G401.6 (cell line): Measurements from ENCODE around the gene FASTKD3.
A peak's percentile ranks its signal among the peaks of the same experiment; 100 is the strongest.
"Not testable (repeated sequence)": the region's sequence is repeated elsewhere in the genome, so short reads cannot be mapped to it uniquely, and the experiment has no call there.

Experiments
- FAIRE-seq: peaks from 2 replicates; lab custom pipeline; 2012; peaks lifted over from hg19 to GRCh38; lab: Jason Lieb, UNC

FASTKD3 gene

GRCh38 chr5:7868773-7869473 is at the start of gene FASTKD3, which contains the start of gene MTRR:
TSS of gene FASTKD3 (minus strand) at chr5:7869031. CDS start at chr5:7868083, 948 bp downstream.
TSS of gene MTRR (plus strand) at chr5:7869148. CDS start at chr5:7870795, 1,647 bp downstream.
- peak; percentile 91 for FAIRE-seq

DNA sequence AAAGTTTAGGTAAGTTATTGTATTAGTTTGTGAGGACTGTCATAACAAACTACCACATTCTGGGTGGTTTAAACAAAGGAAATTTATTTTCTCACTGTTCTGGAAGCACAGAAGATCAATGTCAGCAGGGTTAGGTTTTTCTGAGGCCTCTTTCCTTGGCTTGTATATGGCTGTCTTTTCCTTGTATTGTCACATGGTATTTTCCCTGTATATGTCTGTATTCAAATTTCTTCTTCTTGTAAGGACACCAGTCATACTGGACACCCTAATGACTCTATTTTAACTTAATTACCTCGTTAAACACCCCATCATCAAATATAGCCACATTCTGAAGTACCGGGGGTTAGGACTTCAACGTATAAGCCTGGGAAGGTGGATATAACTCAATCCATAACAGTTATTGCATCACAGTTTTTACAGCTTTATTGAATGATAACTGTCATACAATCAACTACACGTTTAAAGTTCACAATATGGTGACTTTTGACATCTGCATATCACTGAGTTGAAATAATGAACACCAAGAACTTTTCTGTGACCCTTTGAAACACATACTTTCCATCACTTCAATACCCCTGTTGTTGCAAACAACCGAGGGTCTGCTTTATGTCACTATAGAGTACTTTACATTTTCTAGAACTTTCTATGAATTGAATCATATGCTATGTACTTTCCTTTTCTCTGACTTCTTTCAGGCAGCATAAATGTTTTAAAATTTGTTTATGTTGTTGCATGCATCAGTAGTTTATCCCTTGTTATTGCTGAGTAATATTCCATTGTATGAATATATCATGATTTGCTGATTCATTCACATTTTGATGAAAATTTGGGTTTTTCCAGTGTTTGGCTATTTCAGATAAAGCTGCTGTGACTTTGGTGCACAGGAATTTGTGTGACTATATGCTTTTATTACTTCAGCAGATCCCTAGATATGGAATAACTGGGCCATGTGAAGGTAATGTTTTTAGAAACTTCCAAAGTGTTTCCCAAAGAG is 48.6 kb upstream of the FASTKD3 start:
- no peak for FAIRE-seq

GRCh38 chr5:7916171-7916804 is 47.5 kb upstream of the FASTKD3 start:
- FAIRE-seq, result no peak

- not testable (repeated sequence) for FAIRE-seq
Measured at GRCh38 chr5:7911429-7911771, 42.6 kb upstream of the FASTKD3 start.

DNA sequence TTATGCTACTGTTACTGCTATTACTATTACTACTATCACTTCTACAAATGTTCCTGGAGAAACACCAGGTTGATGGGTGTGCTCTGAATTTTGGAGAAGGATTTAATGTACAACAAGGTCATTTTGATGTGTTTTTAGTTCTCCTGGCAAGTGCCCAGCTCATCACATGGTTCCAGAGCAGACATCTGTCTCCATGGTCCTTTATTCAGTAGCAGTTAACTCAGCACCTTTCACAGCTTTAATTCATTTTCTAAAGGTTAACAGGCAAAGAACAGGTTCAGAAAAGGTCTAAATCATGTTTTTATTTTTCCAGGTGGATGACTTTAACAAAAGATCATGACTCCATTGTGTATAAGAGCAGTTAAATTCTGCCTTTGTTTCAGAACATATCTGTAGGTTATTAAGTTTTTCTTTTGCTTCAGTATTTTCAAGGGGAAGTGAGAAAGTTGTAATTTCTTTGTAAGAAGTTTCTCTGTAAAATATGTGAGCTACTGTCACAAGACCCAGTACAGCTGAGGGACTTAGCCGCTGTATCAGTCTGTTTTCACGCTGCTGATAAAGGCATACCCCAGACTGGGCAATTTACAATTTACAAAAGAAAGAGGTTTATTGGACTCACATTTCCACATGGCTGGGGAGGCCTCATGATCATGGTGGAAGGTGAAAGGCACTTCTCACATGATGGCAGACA is 42.1 kb upstream of the FASTKD3 start:
- FAIRE-seq, result no peak

- FAIRE-seq, result no peak
Measured at GRCh38 chr5:7908317-7908716, 39.5 kb upstream of the FASTKD3 start.

DNA sequence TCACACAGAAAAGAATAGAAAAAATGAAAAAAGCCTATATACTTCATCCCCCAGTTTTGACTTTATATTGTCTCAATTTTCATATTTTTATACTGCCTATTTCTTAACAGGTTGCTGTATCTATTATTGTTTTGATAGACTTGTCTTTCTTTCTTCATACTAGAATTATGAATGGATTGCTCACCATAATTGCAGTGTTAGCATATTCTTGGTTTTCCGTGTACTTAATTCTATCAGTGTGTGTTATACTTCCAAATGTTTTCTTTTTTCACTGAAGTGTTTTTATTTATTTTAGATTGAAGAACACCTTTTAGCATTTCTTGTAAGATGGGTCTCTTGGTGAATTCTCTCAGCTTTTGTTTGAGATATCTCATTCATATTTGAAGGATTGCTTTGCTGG is 38.8 kb upstream of the FASTKD3 start:
- no peak for FAIRE-seq

DNA sequence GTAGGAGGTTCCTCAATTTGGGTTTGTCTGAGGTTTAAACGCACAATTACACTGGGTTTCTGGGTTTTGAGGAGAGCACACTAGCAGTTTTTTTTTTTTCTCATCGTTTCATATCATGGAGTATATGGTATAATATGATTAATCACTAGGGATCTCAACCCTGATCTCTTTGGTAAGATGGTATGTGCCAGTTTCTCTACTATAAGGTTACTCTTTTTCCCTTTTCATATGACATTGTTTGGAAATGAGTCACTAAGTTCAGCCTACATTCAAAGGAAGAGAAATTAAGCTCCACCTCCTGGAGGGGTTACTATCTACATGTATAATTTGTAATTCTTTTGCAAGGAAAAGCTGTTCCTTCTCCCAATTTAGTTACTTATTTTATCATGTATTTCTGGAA is 35.3 kb upstream of the FASTKD3 start:
- no peak for FAIRE-seq

GRCh38 chr5:7902666-7903625 is 34.1 kb upstream of the FASTKD3 start:
- no peak for FAIRE-seq

- no peak for FAIRE-seq
Measured at GRCh38 chr5:7902201-7902600, 33.4 kb upstream of the FASTKD3 start.

DNA sequence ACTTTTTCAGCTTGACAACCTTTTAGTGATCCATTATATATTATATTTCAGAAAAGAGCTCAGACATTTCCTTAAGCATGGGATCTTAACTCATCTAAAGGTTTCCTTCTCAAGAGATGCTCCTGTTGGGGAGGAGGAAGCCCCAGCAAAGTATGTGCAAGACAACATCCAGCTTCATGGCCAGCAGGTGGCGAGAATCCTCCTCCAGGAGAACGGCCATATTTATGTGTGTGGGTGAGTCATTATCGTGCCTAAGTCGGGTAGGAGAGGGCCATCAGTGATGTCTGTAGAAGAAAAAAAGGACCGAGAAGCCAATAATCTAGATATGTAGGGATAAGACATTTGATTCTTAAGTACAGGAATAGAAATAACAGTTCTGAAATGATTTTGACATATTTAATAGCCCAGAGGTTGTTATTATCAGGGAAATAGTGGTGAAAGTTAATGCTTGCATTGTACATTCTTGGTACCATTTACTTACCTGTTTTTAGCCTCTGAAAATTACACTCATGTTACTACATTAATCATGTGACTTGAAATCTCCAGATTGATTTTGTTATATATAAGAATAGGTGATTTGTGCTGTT is 28.3 kb upstream of the FASTKD3 start:
- FAIRE-seq, result no peak

DNA sequence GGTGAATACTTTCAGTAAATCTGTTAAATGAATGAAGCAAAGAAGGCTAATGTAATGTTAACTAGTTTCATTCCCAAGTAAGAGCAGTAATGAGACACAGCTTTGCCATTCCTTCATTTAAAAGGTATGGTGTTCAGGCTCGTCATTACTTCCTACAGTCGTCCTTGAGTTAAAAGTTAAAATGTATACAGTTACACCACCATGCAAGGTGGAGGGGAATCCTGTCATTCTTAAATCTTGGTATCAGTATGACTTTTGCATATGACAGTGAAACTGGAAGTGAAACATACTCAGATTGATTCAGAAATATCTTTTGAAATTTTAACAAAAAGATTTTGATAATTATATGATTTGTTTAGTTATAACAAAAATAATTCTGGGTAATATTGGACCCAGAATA is 26.0 kb upstream of the FASTKD3 start:
- FAIRE-seq, result no peak

GRCh38 chr5:7894439-7894838 is 25.6 kb upstream of the FASTKD3 start:
- FAIRE-seq, result no peak

GRCh38 chr5:7888901-7889300 is 20.1 kb upstream of the FASTKD3 start:
- no peak for FAIRE-seq

- FAIRE-seq, result peak; percentile 40
Measured at GRCh38 chr5:7886849-7887475, 18.1 kb upstream of the FASTKD3 start.

DNA sequence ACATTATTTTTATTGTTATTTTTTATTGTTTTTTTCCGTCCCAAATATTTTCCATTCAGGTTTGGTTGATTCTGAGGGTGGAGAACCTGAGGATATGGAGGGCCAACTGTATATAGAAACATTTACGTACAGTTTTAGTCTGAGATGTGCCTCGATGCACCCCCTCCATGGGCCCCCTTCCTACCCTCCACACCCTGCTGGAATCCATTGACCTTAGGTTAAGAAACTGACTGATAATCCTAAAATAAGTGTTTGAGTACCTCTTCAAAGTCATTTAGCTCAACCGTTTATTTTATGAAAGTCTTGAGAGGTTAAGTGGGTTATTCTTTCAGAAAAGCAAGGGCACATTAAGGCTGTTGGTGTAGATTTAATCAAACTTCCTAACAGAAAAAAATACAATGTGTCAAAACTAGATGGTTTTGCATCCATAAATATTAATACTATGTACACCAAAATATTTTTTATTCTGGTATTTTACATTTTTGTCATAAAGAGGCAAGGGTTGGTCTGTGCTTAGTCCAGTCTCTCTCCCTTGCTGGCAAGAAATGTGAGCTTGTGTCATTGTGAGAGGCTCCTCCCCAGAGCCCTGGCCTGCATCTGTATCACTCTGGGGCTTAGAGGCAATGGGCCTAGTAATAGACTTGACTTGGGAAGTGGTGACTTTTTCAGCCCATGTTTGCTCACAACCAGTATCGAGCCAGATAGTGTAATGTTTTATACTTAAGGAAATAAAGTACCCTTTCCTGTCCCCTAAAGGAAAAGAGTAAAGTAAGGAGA is 15.8 kb upstream of the FASTKD3 start:
- no peak for FAIRE-seq

DNA sequence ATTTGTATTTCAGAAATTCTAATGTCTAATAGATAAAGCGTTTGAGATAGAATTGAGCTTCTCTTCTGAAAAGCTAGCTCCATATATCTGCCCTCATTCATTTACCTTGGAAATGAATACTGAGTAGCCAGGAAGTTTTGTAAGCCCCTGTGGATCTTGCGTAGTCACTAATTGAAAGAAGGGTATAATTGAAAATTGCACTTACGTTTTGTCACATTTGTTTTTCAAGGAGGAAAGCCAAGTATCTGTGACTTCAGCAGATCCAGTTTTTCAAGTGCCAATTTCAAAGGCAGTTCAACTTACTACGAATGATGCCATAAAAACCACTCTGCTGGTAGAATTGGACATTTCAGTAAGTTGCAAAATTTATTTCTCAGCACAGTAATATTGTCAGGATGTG is 14.1 kb upstream of the FASTKD3 start:
- no peak for FAIRE-seq

DNA sequence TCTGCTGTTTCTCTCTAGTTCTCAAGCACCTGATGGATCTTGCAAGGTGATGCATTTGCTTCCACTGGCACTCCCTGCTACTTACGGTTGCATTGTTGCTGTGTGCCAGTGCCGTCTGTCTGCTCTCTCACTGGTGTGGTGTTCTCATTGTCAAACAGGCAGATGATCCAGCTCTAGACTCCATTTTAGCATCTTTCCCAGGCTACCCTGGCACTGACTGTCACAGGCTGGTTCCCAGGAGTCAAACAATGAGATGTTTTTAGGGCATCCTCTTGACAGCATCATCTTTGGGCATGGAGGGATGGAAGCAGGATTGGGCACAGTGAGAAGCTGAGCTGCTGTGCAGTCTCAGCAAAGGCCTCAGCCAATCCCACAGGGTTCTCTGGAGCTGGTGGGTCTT is 13.0 kb upstream of the FASTKD3 start:
- no peak for FAIRE-seq

- FAIRE-seq, result no peak
Measured at GRCh38 chr5:7881091-7881490, 12.3 kb upstream of the FASTKD3 start.
